Measurements from ENCODE around the gene PPP6R2. TPM values are rescaled to one million over a fixed set of nuclear protein-coding genes. Genes with fewer than 3 reads are reported as not detected.

Gene PPP6R2
- total RNA-seq, 1 experiment from 2014 or later, result 49.2 TPM

- Histone ChIP-seq H3K4me2 (no peak overlapping the region), H3K9me3 (ENCODE audit: insufficient read depth, low read depth) (no peaks in the 10 kb centered on the region), H3K36me3 (ENCODE audit: low read depth) (peaks cover 24% of the 10 kb centered on the region), H3K4me1 (replicated peaks; ENCODE audit: insufficient read depth) (peaks cover 40% of the 10 kb centered on the region), H4K20me1 (ENCODE audit: insufficient read depth) (peaks cover 78% of the 10 kb centered on the region), H3K9me2 (ENCODE audit: insufficient read depth) (no peaks in the 10 kb centered on the region), H3K79me2 (ENCODE audit: low read depth) (peaks cover 43% of the 10 kb centered on the region), H2AFZ (no peak overlapping the region), H3K4me3 (no peak overlapping the region), H3K27ac (no peak overlapping the region), H3F3A (ENCODE audit: insufficient read depth, low read depth) (peaks cover 40% of the 10 kb centered on the region), H3K27me3 (ENCODE audit: insufficient read depth, low read depth) (no peaks in the 10 kb centered on the region)
- TF ChIP-seq, protein P1, sequence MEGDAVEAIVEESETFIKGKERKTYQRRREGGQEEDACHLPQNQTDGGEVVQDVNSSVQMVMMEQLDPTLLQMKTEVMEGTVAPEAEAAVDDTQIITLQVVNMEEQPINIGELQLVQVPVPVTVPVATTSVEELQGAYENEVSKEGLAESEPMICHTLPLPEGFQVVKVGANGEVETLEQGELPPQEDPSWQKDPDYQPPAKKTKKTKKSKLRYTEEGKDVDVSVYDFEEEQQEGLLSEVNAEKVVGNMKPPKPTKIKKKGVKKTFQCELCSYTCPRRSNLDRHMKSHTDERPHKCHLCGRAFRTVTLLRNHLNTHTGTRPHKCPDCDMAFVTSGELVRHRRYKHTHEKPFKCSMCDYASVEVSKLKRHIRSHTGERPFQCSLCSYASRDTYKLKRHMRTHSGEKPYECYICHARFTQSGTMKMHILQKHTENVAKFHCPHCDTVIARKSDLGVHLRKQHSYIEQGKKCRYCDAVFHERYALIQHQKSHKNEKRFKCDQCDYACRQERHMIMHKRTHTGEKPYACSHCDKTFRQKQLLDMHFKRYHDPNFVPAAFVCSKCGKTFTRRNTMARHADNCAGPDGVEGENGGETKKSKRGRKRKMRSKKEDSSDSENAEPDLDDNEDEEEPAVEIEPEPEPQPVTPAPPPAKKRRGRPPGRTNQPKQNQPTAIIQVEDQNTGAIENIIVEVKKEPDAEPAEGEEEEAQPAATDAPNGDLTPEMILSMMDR (conservative IDR thresholded peaks at IDR 0.05), result no peak
- TF ChIP-seq EZH2 (IDR thresholded peaks at IDR 0.05; ENCODE audit: low read depth), result no peak
- POLR2A ChIA-PET (ENCODE audit: unreplicated experiment), result no interaction called here
- no peak for DNase-seq
- CTCF ChIA-PET, result no interaction called here
- intact Hi-C loops (cut with micrococcal nuclease; ENCODE audit: unreplicated experiment), result no loop called here
- BruUV-seq (replicated peaks), result no TSS peak
Observed at GRCh38 chr22:50467341-50467740, 124.2 kb downstream of the PPP6R2 start.

DNA sequence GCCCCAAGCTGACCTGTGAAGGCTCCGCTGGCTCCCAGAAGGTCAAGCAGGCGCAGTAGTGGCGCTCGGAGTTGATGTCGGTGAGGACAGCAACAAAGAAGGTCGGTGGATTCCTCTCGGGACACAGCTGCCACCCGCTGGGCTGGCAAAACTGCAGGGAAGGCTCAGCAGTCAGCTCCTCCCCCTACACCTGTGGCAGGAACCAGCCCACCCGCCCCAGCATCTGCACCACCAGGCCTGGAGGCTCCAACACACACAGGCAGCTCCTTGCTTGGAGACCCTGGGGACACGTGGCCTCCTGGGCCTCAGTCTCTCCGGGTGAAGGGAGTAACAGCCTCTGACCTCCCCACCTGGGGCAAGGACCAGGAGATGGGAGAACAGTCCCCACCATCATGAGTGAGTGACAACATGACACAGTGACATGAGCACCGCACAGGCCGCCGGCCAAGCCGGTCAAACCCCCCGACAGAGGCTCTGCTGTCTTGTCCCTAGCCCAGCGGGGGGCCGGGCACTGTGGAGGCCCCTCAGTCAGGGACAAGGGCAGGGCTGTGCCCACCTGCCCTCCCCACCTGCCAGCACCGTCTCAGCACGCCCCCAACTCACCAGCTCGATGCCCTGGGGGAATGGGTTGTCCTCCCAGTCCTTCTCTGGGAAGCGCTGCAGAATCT is 124.8 kb downstream of the PPP6R2 start:
- no peak for DNase-seq
- Histone ChIP-seq H3K9me2 (ENCODE audit: insufficient read depth) (no peaks in the 10 kb centered on the region), H3K79me2 (ENCODE audit: low read depth) (peaks cover 49% of the 10 kb centered on the region), H3K36me3 (ENCODE audit: low read depth) (peaks cover 19% of the 10 kb centered on the region), H4K20me1 (ENCODE audit: insufficient read depth) (peaks cover 80% of the 10 kb centered on the region), H3F3A (ENCODE audit: insufficient read depth, low read depth) (peaks cover 43% of the 10 kb centered on the region), H3K4me1 (replicated peaks; ENCODE audit: insufficient read depth) (peaks cover 46% of the 10 kb centered on the region), H3K4me3 (no peak overlapping the region), H3K27me3 (ENCODE audit: insufficient read depth, low read depth) (no peaks in the 10 kb centered on the region), H3K27ac (no peak overlapping the region), H3K4me2 (no peak overlapping the region), H3K9me3 (ENCODE audit: insufficient read depth, low read depth) (no peaks in the 10 kb centered on the region), H2AFZ (no peak overlapping the region)
- intact Hi-C loops (cut with micrococcal nuclease; ENCODE audit: unreplicated experiment), result no loop called here
- POLR2A ChIA-PET (ENCODE audit: unreplicated experiment), result no interaction called here
- no TSS peak for BruUV-seq (replicated peaks)
- CTCF ChIA-PET, result no interaction called here
- no peak for TF ChIP-seq EZH2 (IDR thresholded peaks at IDR 0.05; ENCODE audit: low read depth)
- TF ChIP-seq, protein P1 (conservative IDR thresholded peaks at IDR 0.05), result no peak

- Histone ChIP-seq H3K79me2 (ENCODE audit: low read depth) (peaks cover 56% of the 10 kb centered on the region), H3K4me1 (replicated peaks; ENCODE audit: insufficient read depth) (peaks cover 53% of the 10 kb centered on the region), H3F3A (ENCODE audit: insufficient read depth, low read depth) (peaks cover 43% of the 10 kb centered on the region), H3K27me3 (ENCODE audit: insufficient read depth, low read depth) (no peaks in the 10 kb centered on the region), H3K9me3 (ENCODE audit: insufficient read depth, low read depth) (no peaks in the 10 kb centered on the region), H3K4me2 (peak overlapping the region; percentile 87), H3K27ac (no peak overlapping the region), H2AFZ (no peak overlapping the region), H3K9me2 (ENCODE audit: insufficient read depth) (no peaks in the 10 kb centered on the region), H3K36me3 (ENCODE audit: low read depth) (peaks cover 17% of the 10 kb centered on the region), H4K20me1 (ENCODE audit: insufficient read depth) (peaks cover 86% of the 10 kb centered on the region), H3K4me3 (no peak overlapping the region)
- TF ChIP-seq EZH2 (IDR thresholded peaks at IDR 0.05; ENCODE audit: low read depth), result no peak
- TF ChIP-seq, protein P1 (conservative IDR thresholded peaks at IDR 0.05), result no peak
- BruUV-seq (replicated peaks), result no TSS peak
- DNase-seq, result no peak
- ChIA-PET POLR2A (ENCODE audit: unreplicated experiment) (no interaction called here), CTCF (no interaction called here)
- intact Hi-C loops (cut with micrococcal nuclease; ENCODE audit: unreplicated experiment), result no loop called here
Observed at GRCh38 chr22:50468626-50469025, 125.5 kb downstream of the PPP6R2 start.
